GM21515 (cell line): Measurements from ENCODE around the gene KLHL29.

Source experiments
- ATAC-seq: cut with Tn5 transposase; IDR thresholded peaks from one replicate; pipeline ENCODE4 v1.9.1; 2021; ENCODE audit not compliant: unreplicated experiment

The KLHL29 gene

GRCh38 chr2:23640711-23641110 is 255.7 kb downstream of the KLHL29 start:
- no peak for ATAC-seq

- no peak for ATAC-seq
Measured at GRCh38 chr2:23642516-23642915, 257.5 kb downstream of the KLHL29 start.

- no peak for ATAC-seq
Measured at GRCh38 chr2:23645230-23645808, 260.3 kb downstream of the KLHL29 start.

GRCh38 chr2:23647563-23647962 is 262.6 kb downstream of the KLHL29 start:
- no peak for ATAC-seq

- ATAC-seq = no peak
Measured at GRCh38 chr2:23649303-23649702, 264.3 kb downstream of the KLHL29 start.

GRCh38 chr2:23649819-23650218 is 264.8 kb downstream of the KLHL29 start:
- ATAC-seq = no peak

- ATAC-seq = no peak
Measured at GRCh38 chr2:23651187-23652080, 266.5 kb downstream of the KLHL29 start.

GRCh38 chr2:23653326-23653725 is 268.3 kb downstream of the KLHL29 start:
- no peak for ATAC-seq

GRCh38 chr2:23654756-23655155 is 269.8 kb downstream of the KLHL29 start:
- ATAC-seq = no peak

- ATAC-seq = no peak
Measured at GRCh38 chr2:23655934-23656596, 271.1 kb downstream of the KLHL29 start.

- no peak for ATAC-seq
Measured at GRCh38 chr2:23656597-23656973, 271.6 kb downstream of the KLHL29 start.

GRCh38 chr2:23657371-23657770 is 272.4 kb downstream of the KLHL29 start:
- ATAC-seq = no peak

GRCh38 chr2:23657934-23658333 is 273.0 kb downstream of the KLHL29 start:
- ATAC-seq = no peak

- no peak for ATAC-seq
Measured at GRCh38 chr2:23658466-23658942, 273.5 kb downstream of the KLHL29 start.

GRCh38 chr2:23659328-23659727 is 274.3 kb downstream of the KLHL29 start:
- no peak for ATAC-seq

- no peak for ATAC-seq
Measured at GRCh38 chr2:23659773-23660172, 274.8 kb downstream of the KLHL29 start.

GRCh38 chr2:23660237-23660636 is 275.3 kb downstream of the KLHL29 start:
- ATAC-seq = no peak

GRCh38 chr2:23661276-23662050 is 276.5 kb downstream of the KLHL29 start:
- ATAC-seq = no peak

GRCh38 chr2:23662466-23662865 is 277.5 kb downstream of the KLHL29 start:
- ATAC-seq = no peak

- ATAC-seq = no peak
Measured at GRCh38 chr2:23662941-23663920, 278.3 kb downstream of the KLHL29 start.
